ENCODE results near the gene HCRTR2.

- TF ChIP-seq CTCF (IDR thresholded peaks at IDR 0.05) (no peak), POLR2A (IDR thresholded peaks at IDR 0.05) (no peak)
Measured at GRCh38 chr6:55208478-55209458, 34.5 kb downstream of the HCRTR2 start.
